Panc1 (cell line): ENCODE data around the gene MYO7A. TPM values are rescaled to one million over a fixed set of nuclear protein-coding genes. Genes with fewer than 3 reads are reported as not detected.

Source experiments
- ATAC-seq: fragments of 200-7000 bp; cut with Tn5 transposase; 2 replicates; pipeline ENCODE4 v1.9.1; 2020; ENCODE audit warnings: mild to moderate bottlenecking, moderate library complexity
- BruUV-seq: library from RNA; stranded (reverse); fragments of 400-500 nt; replicated peaks from 2 replicates; lab custom pipeline; 2021; lab: Mats Ljungman, UMichigan
- CTCF ChIA-PET: fragments of 300-600 bp; sonication (Branson Sonifier 250); formaldehyde crosslinking; loops from one replicate; lab custom pipeline; 2022; ENCODE audit warnings: antibody characterized with exemption; lab: Charles Lee
- POLR2A ChIA-PET: fragments of 300-600 bp; sonication (Branson Sonifier 250); formaldehyde crosslinking; loops from one replicate; lab custom pipeline; 2022; ENCODE audit warnings: antibody characterized with exemption; lab: Charles Lee
- DNase-seq: peaks from one replicate; pipeline ENCODE4 v3.0.0-alpha.2; 2010; ENCODE audit warnings: low read depth, low spot score
- H3K27ac ChIP-seq: 2 replicates; pipeline ENCODE4 v1.5.1; 2011; ENCODE audit warnings: mild to moderate bottlenecking, low read length, inconsistent platforms
- H3K27me3 ChIP-seq: fragments of 200-500 bp; sonication (Bioruptor generic); 2 replicates; pipeline ENCODE4 v1.6.0; 2014; ENCODE audit warnings: low read length, inconsistent platforms; ENCODE audit not compliant: control insufficient read depth, insufficient read depth
- H3K36me3 ChIP-seq: fragments of 200-500 bp; sonication (Bioruptor generic); 2 replicates; pipeline ENCODE4 v1.5.1; 2014; ENCODE audit warnings: inconsistent platforms, mild to moderate bottlenecking, low read length, moderate library complexity; ENCODE audit not compliant: control insufficient read depth, insufficient read depth
- H3K4me1 ChIP-seq: 2 replicates; pipeline ENCODE4 v1.5.1; 2011; ENCODE audit warnings: inconsistent platforms, mild to moderate bottlenecking, low read length, moderate library complexity; ENCODE audit not compliant: control insufficient read depth, insufficient read depth
- H3K4me3 ChIP-seq, 2 experiments: 2 replicates each; pipeline ENCODE4 v1.5.1; 2011 to 2012; ENCODE audit warnings: low read depth in 2 of 2, low read length in 2 of 2, mild to moderate bottlenecking in 2 of 2, inconsistent platforms in 1 of 2, moderate library complexity in 1 of 2
- H3K9me3 ChIP-seq: fragments of 200-500 bp; sonication (Bioruptor generic); 2 replicates; pipeline ENCODE4 v1.5.1; 2014; ENCODE audit warnings: low read depth, mild to moderate bottlenecking, inconsistent platforms, low read length, moderate library complexity; ENCODE audit not compliant: control insufficient read depth, insufficient read depth
- CTCF ChIP-seq: fragments of 450-650 bp; IDR thresholded peaks from 2 replicates; pipeline ENCODE4 v1.5.1; 2017; ENCODE audit warnings: mild to moderate bottlenecking
- POLR2AphosphoS5 ChIP-seq: IDR thresholded peaks from 2 replicates; pipeline ENCODE4 v1.6.1; 2012; ENCODE audit warnings: mild to moderate bottlenecking, low read depth, low read length, moderate library complexity
- REST ChIP-seq, 2 experiments: IDR thresholded peaks; 2 replicates each; pipeline ENCODE4 v1.6.1; 2011 to 2012; ENCODE audit warnings: low read depth in 2 of 2, control low read depth in 1 of 2, low read length in 1 of 2, mild to moderate bottlenecking in 1 of 2, moderate library complexity in 1 of 2; ENCODE audit not compliant: insufficient read depth in 1 of 2
- SIN3A ChIP-seq: IDR thresholded peaks from 2 replicates; pipeline ENCODE4 v1.6.1; 2012; ENCODE audit warnings: low read depth, mild to moderate bottlenecking, low read length, moderate library complexity, borderline replicate concordance; ENCODE audit not compliant: insufficient read depth
- TCF7L2 ChIP-seq: IDR thresholded peaks from 2 replicates; pipeline ENCODE4 v1.6.1; 2011; ENCODE audit warnings: mild to moderate bottlenecking, low read depth, low read length, inconsistent platforms
- in situ Hi-C: cut with HindIII; loops from 2 replicates; pipeline ENCODE4 v1.10.0; 2016; ENCODE audit warnings: low sequenced_read_pairs, low pct_unique_long_range_greater_than_20kb
- intact Hi-C: fragments of 100-400 bp; cut with micrococcal nuclease; formaldehyde crosslinking; loops from one replicate; pipeline ENCODE4 v1.10.0; 2022; ENCODE audit not compliant: unreplicated experiment
- total RNA-seq: library from RNA; stranded (reverse); gene quantifications from one replicate; pipeline ENCODE4 v1.2.1, GENCODE V29; 2021; ENCODE audit not compliant: unreplicated experiment

MYO7A gene
- total RNA-seq, 1 experiment from 2014 or later: 1.3 TPM

GRCh38 chr11:77087723-77088225 lies 40.3 kb upstream of the MYO7A start:
- DNase-seq: no peak
- Histone ChIP-seq H3K27ac (no peak overlapping the region), H3K9me3 (no peaks in the 10 kb centered on the region), H3K27me3 (no peaks in the 10 kb centered on the region), H3K36me3 (no peaks in the 10 kb centered on the region), H3K4me1 (peaks cover 18% of the 10 kb centered on the region; the same call in 1 of the 2 replicates), H3K4me3 (no peak overlapping the region)
- no TSS peak for BruUV-seq
- in situ Hi-C loops (no loop called here), intact Hi-C loops (no loop called here)
- CTCF ChIA-PET: no interaction called here
- ATAC-seq: no peak
- POLR2A ChIA-PET: no interaction called here
- TF ChIP-seq POLR2AphosphoS5 (no peak), CTCF (no peak), REST (IDR thresholded peaks at IDR 0.05; ENCODE audit: insufficient read depth in 1 of 2, low read depth in 2 of 2, low read length in 1 of 2) (no peak), TCF7L2 (no peak)

GRCh38 chr11:77088236-77089003 lies 39.6 kb upstream of the MYO7A start:
- in situ Hi-C loops (no loop called here), intact Hi-C loops (no loop called here)
- no peaks in the 10 kb centered on the region for H3K27me3 ChIP-seq
- H3K36me3 ChIP-seq: no peaks in the 10 kb centered on the region
- peaks cover 18% of the 10 kb centered on the region; the same call in 1 of the 2 replicates for H3K4me1 ChIP-seq
- H3K9me3 ChIP-seq: no peaks in the 10 kb centered on the region
- DNase-seq (no peak), ATAC-seq (no peak)
- no peak overlapping the region for H3K4me3 ChIP-seq
- TF ChIP-seq SIN3A (no peak), REST (IDR thresholded peaks at IDR 0.05; ENCODE audit: insufficient read depth in 1 of 2, low read depth in 2 of 2, low read length in 1 of 2) (no peak), TCF7L2 (no peak), CTCF (no peak), POLR2AphosphoS5 (no peak)
- CTCF ChIA-PET: interaction anchor here (0.9 kb wide), 1 partner anchor 16 kb away, joined by 3 read pairs; no protein-coding TSS in a partner anchor
- H3K27ac ChIP-seq: no peak overlapping the region
- POLR2A ChIA-PET: no interaction called here
- no TSS peak for BruUV-seq
